Measurements from ENCODE around the gene URB2. TPM values are rescaled to one million over a fixed set of nuclear protein-coding genes. Genes with fewer than 3 reads are reported as not detected.

Gene URB2
- total and polyA plus RNA-seq, 2 experiments from 2014 or later = 7.6 to 44.3 TPM

DNA sequence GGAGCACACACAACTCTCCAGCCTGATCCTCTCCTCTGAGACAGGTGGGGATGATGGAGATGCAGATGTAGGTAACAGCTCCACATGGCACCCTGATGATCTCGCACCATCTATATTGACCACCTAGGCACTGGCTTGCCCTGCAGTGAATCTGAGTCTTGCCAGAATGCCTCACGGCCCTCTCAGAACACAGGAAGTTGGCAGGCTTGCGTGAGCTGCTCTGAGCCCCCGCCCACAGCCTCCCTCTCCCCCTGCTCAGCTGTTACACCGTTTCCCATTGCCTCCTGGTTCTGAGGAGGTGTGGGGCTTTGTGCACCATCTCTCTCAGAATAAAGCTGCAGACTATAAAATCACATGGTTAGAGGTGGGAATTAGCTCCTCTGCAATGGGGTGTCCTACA lies 48.0 kb downstream of the URB2 start (continued):
- TF ChIP-seq, protein P1, sequence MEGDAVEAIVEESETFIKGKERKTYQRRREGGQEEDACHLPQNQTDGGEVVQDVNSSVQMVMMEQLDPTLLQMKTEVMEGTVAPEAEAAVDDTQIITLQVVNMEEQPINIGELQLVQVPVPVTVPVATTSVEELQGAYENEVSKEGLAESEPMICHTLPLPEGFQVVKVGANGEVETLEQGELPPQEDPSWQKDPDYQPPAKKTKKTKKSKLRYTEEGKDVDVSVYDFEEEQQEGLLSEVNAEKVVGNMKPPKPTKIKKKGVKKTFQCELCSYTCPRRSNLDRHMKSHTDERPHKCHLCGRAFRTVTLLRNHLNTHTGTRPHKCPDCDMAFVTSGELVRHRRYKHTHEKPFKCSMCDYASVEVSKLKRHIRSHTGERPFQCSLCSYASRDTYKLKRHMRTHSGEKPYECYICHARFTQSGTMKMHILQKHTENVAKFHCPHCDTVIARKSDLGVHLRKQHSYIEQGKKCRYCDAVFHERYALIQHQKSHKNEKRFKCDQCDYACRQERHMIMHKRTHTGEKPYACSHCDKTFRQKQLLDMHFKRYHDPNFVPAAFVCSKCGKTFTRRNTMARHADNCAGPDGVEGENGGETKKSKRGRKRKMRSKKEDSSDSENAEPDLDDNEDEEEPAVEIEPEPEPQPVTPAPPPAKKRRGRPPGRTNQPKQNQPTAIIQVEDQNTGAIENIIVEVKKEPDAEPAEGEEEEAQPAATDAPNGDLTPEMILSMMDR (conservative IDR thresholded peaks at IDR 0.05; ENCODE audit: low read depth in 2 of 2) = no peak

DNA sequence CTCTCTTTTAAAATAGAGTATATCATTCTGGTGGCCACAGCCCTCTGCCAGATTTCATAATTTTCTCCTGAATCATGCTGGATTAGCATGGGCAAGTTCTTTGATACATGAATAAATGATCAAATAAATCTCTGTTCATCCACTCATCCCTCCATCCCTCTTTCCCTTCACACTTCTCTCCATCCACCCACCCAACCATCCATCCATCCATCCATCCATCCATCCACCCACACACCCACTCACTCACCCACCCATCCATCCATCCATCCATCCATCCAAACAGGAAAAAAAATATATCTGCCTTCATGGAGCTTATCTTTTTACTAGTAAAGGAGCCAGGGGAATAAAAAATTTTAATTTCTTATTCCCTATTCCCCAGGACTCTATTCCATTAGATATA lies 49.3 kb downstream of the URB2 start:
- TF ChIP-seq EZH2phosphoT487 (IDR thresholded peaks at IDR 0.05; ENCODE audit: unreplicated experiment) (no peak), JUNB (IDR thresholded peaks at IDR 0.05; ENCODE audit: unreplicated experiment) (no peak), EZH2 (IDR thresholded peaks at IDR 0.05; ENCODE audit: low read depth, unreplicated experiment) (no peak), STAT1 (IDR thresholded peaks at IDR 0.05; ENCODE audit: unreplicated experiment) (no peak), CREB1 (CRISPR knock-in tag; IDR thresholded peaks at IDR 0.05; ENCODE audit: low read depth) (no peak), NANOG (IDR thresholded peaks at IDR 0.05; ENCODE audit: borderline replicate concordance) (no peak), POLR2AphosphoS5 (IDR thresholded peaks at IDR 0.05; ENCODE audit: low read depth) (no peak), ZNF331 (CRISPR knock-in tag; IDR thresholded peaks at IDR 0.05; ENCODE audit: low read depth) (no peak)
- TF ChIP-seq, protein P1 (conservative IDR thresholded peaks at IDR 0.05; ENCODE audit: low read depth in 2 of 2) = no peak
- TF ChIP-seq, protein P2, sequence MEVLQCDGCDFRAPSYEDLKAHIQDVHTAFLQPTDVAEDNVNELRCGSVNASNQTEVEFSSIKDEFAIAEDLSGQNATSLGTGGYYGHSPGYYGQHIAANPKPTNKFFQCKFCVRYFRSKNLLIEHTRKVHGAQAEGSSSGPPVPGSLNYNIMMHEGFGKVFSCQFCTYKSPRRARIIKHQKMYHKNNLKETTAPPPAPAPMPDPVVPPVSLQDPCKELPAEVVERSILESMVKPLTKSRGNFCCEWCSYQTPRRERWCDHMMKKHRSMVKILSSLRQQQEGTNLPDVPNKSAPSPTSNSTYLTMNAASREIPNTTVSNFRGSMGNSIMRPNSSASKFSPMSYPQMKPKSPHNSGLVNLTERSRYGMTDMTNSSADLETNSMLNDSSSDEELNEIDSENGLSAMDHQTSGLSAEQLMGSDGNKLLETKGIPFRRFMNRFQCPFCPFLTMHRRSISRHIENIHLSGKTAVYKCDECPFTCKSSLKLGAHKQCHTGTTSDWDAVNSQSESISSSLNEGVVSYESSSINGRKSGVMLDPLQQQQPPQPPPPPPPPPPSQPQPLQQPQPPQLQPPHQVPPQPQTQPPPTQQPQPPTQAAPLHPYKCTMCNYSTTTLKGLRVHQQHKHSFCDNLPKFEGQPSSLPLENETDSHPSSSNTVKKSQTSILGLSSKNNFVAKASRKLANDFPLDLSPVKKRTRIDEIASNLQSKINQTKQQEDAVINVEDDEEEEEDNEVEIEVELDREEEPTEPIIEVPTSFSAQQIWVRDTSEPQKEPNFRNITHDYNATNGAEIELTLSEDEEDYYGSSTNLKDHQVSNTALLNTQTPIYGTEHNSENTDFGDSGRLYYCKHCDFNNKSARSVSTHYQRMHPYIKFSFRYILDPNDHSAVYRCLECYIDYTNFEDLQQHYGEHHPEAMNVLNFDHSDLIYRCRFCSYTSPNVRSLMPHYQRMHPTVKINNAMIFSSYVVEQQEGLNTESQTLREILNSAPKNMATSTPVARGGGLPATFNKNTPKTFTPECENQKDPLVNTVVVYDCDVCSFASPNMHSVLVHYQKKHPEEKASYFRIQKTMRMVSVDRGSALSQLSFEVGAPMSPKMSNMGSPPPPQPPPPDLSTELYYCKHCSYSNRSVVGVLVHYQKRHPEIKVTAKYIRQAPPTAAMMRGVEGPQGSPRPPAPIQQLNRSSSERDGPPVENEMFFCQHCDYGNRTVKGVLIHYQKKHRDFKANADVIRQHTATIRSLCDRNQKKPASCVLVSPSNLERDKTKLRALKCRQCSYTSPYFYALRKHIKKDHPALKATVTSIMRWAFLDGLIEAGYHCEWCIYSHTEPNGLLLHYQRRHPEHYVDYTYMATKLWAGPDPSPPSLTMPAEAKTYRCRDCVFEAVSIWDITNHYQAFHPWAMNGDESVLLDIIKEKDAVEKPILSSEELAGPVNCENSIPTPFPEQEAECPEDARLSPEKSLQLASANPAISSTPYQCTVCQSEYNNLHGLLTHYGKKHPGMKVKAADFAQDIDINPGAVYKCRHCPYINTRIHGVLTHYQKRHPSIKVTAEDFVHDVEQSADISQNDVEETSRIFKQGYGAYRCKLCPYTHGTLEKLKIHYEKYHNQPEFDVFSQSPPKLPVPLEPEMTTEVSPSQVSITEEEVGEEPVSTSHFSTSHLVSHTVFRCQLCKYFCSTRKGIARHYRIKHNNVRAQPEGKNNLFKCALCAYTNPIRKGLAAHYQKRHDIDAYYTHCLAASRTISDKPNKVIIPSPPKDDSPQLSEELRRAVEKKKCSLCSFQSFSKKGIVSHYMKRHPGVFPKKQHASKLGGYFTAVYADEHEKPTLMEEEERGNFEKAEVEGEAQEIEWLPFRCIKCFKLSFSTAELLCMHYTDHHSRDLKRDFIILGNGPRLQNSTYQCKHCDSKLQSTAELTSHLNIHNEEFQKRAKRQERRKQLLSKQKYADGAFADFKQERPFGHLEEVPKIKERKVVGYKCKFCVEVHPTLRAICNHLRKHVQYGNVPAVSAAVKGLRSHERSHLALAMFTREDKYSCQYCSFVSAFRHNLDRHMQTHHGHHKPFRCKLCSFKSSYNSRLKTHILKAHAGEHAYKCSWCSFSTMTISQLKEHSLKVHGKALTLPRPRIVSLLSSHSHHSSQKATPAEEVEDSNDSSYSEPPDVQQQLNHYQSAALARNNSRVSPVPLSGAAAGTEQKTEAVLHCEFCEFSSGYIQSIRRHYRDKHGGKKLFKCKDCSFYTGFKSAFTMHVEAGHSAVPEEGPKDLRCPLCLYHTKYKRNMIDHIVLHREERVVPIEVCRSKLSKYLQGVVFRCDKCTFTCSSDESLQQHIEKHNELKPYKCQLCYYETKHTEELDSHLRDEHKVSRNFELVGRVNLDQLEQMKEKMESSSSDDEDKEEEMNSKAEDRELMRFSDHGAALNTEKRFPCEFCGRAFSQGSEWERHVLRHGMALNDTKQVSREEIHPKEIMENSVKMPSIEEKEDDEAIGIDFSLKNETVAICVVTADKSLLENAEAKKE (CRISPR knock-in tag; IDR thresholded peaks at IDR 0.05) = no peak
- TF ChIP-seq, protein P3, sequence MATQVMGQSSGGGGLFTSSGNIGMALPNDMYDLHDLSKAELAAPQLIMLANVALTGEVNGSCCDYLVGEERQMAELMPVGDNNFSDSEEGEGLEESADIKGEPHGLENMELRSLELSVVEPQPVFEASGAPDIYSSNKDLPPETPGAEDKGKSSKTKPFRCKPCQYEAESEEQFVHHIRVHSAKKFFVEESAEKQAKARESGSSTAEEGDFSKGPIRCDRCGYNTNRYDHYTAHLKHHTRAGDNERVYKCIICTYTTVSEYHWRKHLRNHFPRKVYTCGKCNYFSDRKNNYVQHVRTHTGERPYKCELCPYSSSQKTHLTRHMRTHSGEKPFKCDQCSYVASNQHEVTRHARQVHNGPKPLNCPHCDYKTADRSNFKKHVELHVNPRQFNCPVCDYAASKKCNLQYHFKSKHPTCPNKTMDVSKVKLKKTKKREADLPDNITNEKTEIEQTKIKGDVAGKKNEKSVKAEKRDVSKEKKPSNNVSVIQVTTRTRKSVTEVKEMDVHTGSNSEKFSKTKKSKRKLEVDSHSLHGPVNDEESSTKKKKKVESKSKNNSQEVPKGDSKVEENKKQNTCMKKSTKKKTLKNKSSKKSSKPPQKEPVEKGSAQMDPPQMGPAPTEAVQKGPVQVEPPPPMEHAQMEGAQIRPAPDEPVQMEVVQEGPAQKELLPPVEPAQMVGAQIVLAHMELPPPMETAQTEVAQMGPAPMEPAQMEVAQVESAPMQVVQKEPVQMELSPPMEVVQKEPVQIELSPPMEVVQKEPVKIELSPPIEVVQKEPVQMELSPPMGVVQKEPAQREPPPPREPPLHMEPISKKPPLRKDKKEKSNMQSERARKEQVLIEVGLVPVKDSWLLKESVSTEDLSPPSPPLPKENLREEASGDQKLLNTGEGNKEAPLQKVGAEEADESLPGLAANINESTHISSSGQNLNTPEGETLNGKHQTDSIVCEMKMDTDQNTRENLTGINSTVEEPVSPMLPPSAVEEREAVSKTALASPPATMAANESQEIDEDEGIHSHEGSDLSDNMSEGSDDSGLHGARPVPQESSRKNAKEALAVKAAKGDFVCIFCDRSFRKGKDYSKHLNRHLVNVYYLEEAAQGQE (IDR thresholded peaks at IDR 0.05; ENCODE audit: unreplicated experiment) = no peak
- DNase-seq (ENCODE audit: low spot score) = no peak

More for the DNA sequence above, 49.3 kb downstream of the URB2 start:
- no peak overlapping the region for H3K4me3 ChIP-seq
- H2AFZ ChIP-seq = no peak overlapping the region
- H3K27ac Mint-ChIP-seq = no peak overlapping the region
- no peak overlapping the region for H3K27ac ChIP-seq (ENCODE audit: low read depth)
- H3K79me2 ChIP-seq (replicated peaks; ENCODE audit: insufficient read depth) = no peaks in the 10 kb centered on the region
- no peak overlapping the region for H3K4me2 ChIP-seq
- H3K4me3 Mint-ChIP-seq = no peak overlapping the region
- H3F3A ChIP-seq (replicated peaks; ENCODE audit: low read depth) = no peaks in the 10 kb centered on the region
- H3K36me3 Mint-ChIP-seq (ENCODE audit: low read depth) = no peaks in the 10 kb centered on the region
- no peaks in the 10 kb centered on the region for H3K27me3 ChIP-seq (ENCODE audit: insufficient read depth)
- no peaks in the 10 kb centered on the region; the same call in 2 of the 3 replicates for H3K4me1 Mint-ChIP-seq
- H3K4me1 ChIP-seq (ENCODE audit: insufficient read depth) = no peaks in the 10 kb centered on the region
- no peaks in the 10 kb centered on the region for H3K27me3 Mint-ChIP-seq (ENCODE audit: insufficient read depth, low read depth, poor library complexity)
- ATAC-seq = no peak
- no peaks in the 10 kb centered on the region; the same call in 2 of the 3 replicates for H3K9me3 Mint-ChIP-seq
- H3K36me3 ChIP-seq (ENCODE audit: insufficient read depth) = no peaks in the 10 kb centered on the region
- H4K20me1 ChIP-seq (replicated peaks; ENCODE audit: insufficient read depth) = no peaks in the 10 kb centered on the region
- no peaks in the 10 kb centered on the region for H3K9me2 ChIP-seq (ENCODE audit: insufficient read depth)
